Measurements from ENCODE around the gene SRRM5. TPM values are rescaled to one million over a fixed set of nuclear protein-coding genes. Genes with fewer than 3 reads are reported as not detected.

Gene SRRM5
- polyA plus RNA-seq, 2 of the 4 experiments (the other 2 are of a cell fraction) = 0.47 to 0.50 TPM

DNA sequence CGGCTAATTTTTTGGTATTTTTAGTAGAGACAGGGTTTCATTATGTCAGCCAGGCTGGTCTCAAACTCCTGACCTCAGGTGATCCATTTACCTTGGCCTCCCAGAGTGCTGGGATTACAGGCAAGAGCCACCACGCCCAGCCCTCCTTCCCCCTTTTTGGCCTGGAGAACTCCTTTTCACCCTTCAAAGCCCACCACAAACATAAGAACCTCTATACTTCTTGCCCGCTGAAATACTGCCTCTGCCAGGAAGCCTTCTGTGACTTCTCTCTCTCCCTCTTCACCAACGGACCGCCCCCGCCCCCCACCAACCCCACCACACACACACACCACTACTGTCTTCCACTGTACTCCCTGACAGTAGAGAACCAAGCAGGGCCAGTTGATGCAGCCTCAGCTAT is 5.1 kb downstream of the SRRM5 start (continued):
- TF ChIP-seq KDM5A (IDR thresholded peaks at IDR 0.05) (no peak), JUN (IDR thresholded peaks at IDR 0.05) (no peak), HOXB5 (CRISPR knock-in tag; IDR thresholded peaks at IDR 0.05) (no peak), FOXS1 (CRISPR knock-in tag; IDR thresholded peaks at IDR 0.05) (no peak), SMC3 (IDR thresholded peaks at IDR 0.05) (no peak)
- TF ChIP-seq, protein P1, sequence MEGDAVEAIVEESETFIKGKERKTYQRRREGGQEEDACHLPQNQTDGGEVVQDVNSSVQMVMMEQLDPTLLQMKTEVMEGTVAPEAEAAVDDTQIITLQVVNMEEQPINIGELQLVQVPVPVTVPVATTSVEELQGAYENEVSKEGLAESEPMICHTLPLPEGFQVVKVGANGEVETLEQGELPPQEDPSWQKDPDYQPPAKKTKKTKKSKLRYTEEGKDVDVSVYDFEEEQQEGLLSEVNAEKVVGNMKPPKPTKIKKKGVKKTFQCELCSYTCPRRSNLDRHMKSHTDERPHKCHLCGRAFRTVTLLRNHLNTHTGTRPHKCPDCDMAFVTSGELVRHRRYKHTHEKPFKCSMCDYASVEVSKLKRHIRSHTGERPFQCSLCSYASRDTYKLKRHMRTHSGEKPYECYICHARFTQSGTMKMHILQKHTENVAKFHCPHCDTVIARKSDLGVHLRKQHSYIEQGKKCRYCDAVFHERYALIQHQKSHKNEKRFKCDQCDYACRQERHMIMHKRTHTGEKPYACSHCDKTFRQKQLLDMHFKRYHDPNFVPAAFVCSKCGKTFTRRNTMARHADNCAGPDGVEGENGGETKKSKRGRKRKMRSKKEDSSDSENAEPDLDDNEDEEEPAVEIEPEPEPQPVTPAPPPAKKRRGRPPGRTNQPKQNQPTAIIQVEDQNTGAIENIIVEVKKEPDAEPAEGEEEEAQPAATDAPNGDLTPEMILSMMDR (IDR thresholded peaks at IDR 0.05) = no peak

DNA sequence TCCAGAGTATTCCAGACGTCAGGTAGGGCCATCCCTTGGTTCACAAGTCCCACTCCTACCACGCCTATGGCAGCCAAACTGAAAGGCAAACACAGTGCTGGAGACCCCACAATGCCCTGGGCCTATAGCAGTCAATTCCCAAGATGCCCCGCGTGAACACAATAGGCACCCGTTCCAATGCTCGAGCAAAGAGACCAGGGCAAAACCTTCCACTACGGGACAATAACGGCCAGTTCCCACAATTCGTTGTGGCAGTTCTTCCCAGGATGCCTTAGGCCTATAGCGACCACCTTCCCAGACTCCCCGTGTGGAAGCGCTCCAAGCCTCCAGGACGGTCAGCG is 7.0 kb downstream of the SRRM5 start:
- Histone ChIP-seq H3K27ac (peak overlapping the region; percentile 86 to 94), H3K9me3 (no peaks in the 10 kb centered on the region), H3K4me2 (peak overlapping the region; percentile 92), H3K4me3 (peak overlapping the region; percentile 65), H3K4me1 (peaks cover 12% of the 10 kb centered on the region)
- FAIRE-seq = no peak
- peak; percentile 54 to 66 for ATAC-seq
- WGBS (ENCODE audit: missing lambda C conversion rate) = 2% methylated on average over 14 of the region's 14 CpGs
- ChIA-PET CTCF (interaction anchor here (1.0 kb wide), 1 partner anchor 19 kb away, joined by 4 read pairs; no protein-coding TSS in a partner anchor), POLR2A (interaction anchor here (0.7 to 1.1 kb wide), 2 partner anchors 50 kb away, joined by 3 to 10 read pairs; no protein-coding TSS in a partner anchor)
- peak; percentile 53 to 62 for DNase-seq (ENCODE audit: low read depth in 1 of 2, low spot score in 1 of 2)
- TF ChIP-seq FOSB (CRISPR knock-in tag; IDR thresholded peaks at IDR 0.05) (peak; percentile 50; the same call in 1 of the 2 replicates), RAD21 (conservative IDR thresholded peaks at IDR 0.05 in 1 of 2, IDR thresholded peaks at IDR 0.05 in 1 of 2) (no peak), FOXS1 (CRISPR knock-in tag; IDR thresholded peaks at IDR 0.05) (0 out of 2 replicates have a peak, but pooled peaks have one; percentile 31), ZNF302 (CRISPR knock-in tag; IDR thresholded peaks at IDR 0.05) (peak; percentile 84), RCOR1 (IDR thresholded peaks at IDR 0.05; ENCODE audit: low read depth, low read length) (no peak), NFE2L2 (conservative IDR thresholded peaks at IDR 0.05; ENCODE audit: low read length) (no peak), HOXA7 (CRISPR knock-in tag; IDR thresholded peaks at IDR 0.05) (peak; percentile 59; the same call in 1 of the 2 replicates), GATA3 (IDR thresholded peaks at IDR 0.05; ENCODE audit: borderline replicate concordance) (no peak), MAFK (IDR thresholded peaks at IDR 0.05; ENCODE audit: partially characterized antibody) (no peak), CHD4 (IDR thresholded peaks at IDR 0.05; ENCODE audit: borderline replicate concordance) (no peak), CBX8 (IDR thresholded peaks at IDR 0.05) (no peak), EP300 (IDR thresholded peaks at IDR 0.05) (no peak), RARB (CRISPR knock-in tag; IDR thresholded peaks at IDR 0.05) (no peak), TP53 (CRISPR knock-in tag; IDR thresholded peaks at IDR 0.05) (no peak), EHMT2 (IDR thresholded peaks at IDR 0.05; ENCODE audit: low read depth) (no peak), ESRRA (IDR thresholded peaks at IDR 0.05; ENCODE audit: borderline replicate concordance, low read length) (no peak), MYC (IDR thresholded peaks at IDR 0.05; ENCODE audit: borderline replicate concordance, low read length) (no peak), NPAS2 (CRISPR knock-in tag; IDR thresholded peaks at IDR 0.05; ENCODE audit: borderline replicate concordance) (no peak), HOXB13 (CRISPR knock-in tag; IDR thresholded peaks at IDR 0.05; ENCODE audit: low read depth) (peak; percentile 87), POLR2A (IDR thresholded peaks at IDR 0.05; ENCODE audit: low read length) (no peak), FOSL2 (IDR thresholded peaks at IDR 0.05) (no peak), FOSL2 (CRISPR knock-in tag; IDR thresholded peaks at IDR 0.05) (no peak), HEYL (CRISPR knock-in tag; IDR thresholded peaks at IDR 0.05) (no peak), NR3C1 (IDR thresholded peaks at IDR 0.05) (no peak)
- TF ChIP-seq, protein P1 (IDR thresholded peaks at IDR 0.05) = no peak
- TF ChIP-seq, protein P2, sequence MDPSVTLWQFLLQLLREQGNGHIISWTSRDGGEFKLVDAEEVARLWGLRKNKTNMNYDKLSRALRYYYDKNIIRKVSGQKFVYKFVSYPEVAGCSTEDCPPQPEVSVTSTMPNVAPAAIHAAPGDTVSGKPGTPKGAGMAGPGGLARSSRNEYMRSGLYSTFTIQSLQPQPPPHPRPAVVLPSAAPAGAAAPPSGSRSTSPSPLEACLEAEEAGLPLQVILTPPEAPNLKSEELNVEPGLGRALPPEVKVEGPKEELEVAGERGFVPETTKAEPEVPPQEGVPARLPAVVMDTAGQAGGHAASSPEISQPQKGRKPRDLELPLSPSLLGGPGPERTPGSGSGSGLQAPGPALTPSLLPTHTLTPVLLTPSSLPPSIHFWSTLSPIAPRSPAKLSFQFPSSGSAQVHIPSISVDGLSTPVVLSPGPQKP (IDR thresholded peaks at IDR 0.05; ENCODE audit: low read depth, low read length) = no peak
- TF ChIP-seq, protein P3, sequence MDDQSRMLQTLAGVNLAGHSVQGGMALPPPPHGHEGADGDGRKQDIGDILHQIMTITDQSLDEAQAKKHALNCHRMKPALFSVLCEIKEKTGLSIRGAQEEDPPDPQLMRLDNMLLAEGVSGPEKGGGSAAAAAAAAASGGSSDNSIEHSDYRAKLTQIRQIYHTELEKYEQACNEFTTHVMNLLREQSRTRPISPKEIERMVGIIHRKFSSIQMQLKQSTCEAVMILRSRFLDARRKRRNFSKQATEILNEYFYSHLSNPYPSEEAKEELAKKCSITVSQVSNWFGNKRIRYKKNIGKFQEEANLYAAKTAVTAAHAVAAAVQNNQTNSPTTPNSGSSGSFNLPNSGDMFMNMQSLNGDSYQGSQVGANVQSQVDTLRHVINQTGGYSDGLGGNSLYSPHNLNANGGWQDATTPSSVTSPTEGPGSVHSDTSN (IDR thresholded peaks at IDR 0.05) = no peak
- TF ChIP-seq, protein P4, sequence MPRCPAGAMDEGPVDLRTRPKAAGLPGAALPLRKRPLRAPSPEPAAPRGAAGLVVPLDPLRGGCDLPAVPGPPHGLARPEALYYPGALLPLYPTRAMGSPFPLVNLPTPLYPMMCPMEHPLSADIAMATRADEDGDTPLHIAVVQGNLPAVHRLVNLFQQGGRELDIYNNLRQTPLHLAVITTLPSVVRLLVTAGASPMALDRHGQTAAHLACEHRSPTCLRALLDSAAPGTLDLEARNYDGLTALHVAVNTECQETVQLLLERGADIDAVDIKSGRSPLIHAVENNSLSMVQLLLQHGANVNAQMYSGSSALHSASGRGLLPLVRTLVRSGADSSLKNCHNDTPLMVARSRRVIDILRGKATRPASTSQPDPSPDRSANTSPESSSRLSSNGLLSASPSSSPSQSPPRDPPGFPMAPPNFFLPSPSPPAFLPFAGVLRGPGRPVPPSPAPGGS (IDR thresholded peaks at IDR 0.05) = no peak
- TF ChIP-seq, protein P5, sequence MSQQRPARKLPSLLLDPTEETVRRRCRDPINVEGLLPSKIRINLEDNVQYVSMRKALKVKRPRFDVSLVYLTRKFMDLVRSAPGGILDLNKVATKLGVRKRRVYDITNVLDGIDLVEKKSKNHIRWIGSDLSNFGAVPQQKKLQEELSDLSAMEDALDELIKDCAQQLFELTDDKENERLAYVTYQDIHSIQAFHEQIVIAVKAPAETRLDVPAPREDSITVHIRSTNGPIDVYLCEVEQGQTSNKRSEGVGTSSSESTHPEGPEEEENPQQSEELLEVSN (IDR thresholded peaks at IDR 0.05; ENCODE audit: borderline replicate concordance, low read depth) = no peak; the same call in 1 of the 2 replicates

Data from A549 (cell line).